H1 (cell line): ENCODE measurements around the gene ASB8. TPM values are rescaled to one million over a fixed set of nuclear protein-coding genes. Genes with fewer than 3 reads are reported as not detected.

ENCODE experiments used
- ASH2L ChIP-seq: fragments of 200-600, 300-600 bp; sonication (generic); IDR thresholded peaks from one replicate; pipeline ENCODE4 v1.7.1; 2017; ENCODE audit warnings: low read length
- EGR1 ChIP-seq: IDR thresholded peaks from 2 replicates; pipeline ENCODE4 v1.6.1; 2011; ENCODE audit warnings: low read depth, low read length, borderline replicate concordance
- JUND ChIP-seq: IDR thresholded peaks from 2 replicates; pipeline ENCODE4 v1.6.1; 2011; ENCODE audit warnings: mild to moderate bottlenecking, improper control_type of control experiment, low read length
- KDM5A ChIP-seq: fragments of 200-600 bp; IDR thresholded peaks from 2 replicates; pipeline ENCODE4 v1.7.1; 2012; ENCODE audit warnings: mild to moderate bottlenecking, low read length, inconsistent platforms, mixed read lengths
- SAP30 ChIP-seq: fragments of 300-600 bp; sonication (generic); IDR thresholded peaks from 2 replicates; pipeline ENCODE4 v1.7.1; 2012; ENCODE audit warnings: low read length, moderate library complexity, mild to moderate bottlenecking, inconsistent platforms; ENCODE audit not compliant: insufficient read depth, insufficient replicate concordance
- SP2 ChIP-seq: IDR thresholded peaks from 2 replicates; pipeline ENCODE4 v1.6.1; 2012; ENCODE audit warnings: mild to moderate bottlenecking, low read length, inconsistent platforms
- SUZ12 ChIP-seq: fragments of 200-600 bp; sonication (generic); IDR thresholded peaks from 2 replicates; pipeline ENCODE4 v1.6.1; 2012; ENCODE audit warnings: mild to moderate bottlenecking, inconsistent platforms, low read length, moderate library complexity, mixed read lengths
- TAF7 ChIP-seq: optimal IDR thresholded peaks from 2 replicates; pipeline ENCODE3; 2011; ENCODE audit warnings: low read depth, mild to moderate bottlenecking, inconsistent platforms, low read length, moderate library complexity, borderline replicate concordance
- TEAD4 ChIP-seq: IDR thresholded peaks from 2 replicates; pipeline ENCODE4 v1.6.1; 2012; ENCODE audit warnings: low read depth, low read length, inconsistent platforms, mixed read lengths
- polyA plus RNA-seq, 7 experiments: library from polyadenylated mRNA; depleted of rRNA in 3 of 7; stranded (reverse) in 5 of 7; unstranded in 2 of 7; fragments of >200 nt in 5 of 7; fragments of 200-250 nt in 2 of 7; gene quantifications; 1 replicate in 5 of 7; 2 replicates in 1 of 7; 4 replicates in 1 of 7; pipeline versions ENCODE4 v1.2.1 to v1.2.3, GENCODE V29; 2011 to 2013; ENCODE audit warnings: missing spikeins in 2 of 7, mixed read lengths in 2 of 7
- total RNA-seq: library from RNA; stranded (reverse); fragmentation: NEBNext Ultra II Directional; extraction: Animal tissue kit (Norgen Biotek cat#: 25700); gene quantifications from 2 replicates; pipeline ENCODE4 v1.2.1, GENCODE V29; 2021
- TF ChIP-seq, protein P1 (sequence below): fragments of 300-600 bp; sonication (generic); IDR thresholded peaks from 2 replicates; pipeline ENCODE4 v1.7.1; 2012; ENCODE audit warnings: low read length, moderate library complexity, mild to moderate bottlenecking, inconsistent platforms; ENCODE audit not compliant: insufficient replicate concordance

ASB8 gene
- total and polyA plus RNA-seq, 2 of the 8 experiments (the other 6 are each of a cell fraction or from before 2014, with no cell fraction given): 3.8 to 8.3 TPM

DNA sequence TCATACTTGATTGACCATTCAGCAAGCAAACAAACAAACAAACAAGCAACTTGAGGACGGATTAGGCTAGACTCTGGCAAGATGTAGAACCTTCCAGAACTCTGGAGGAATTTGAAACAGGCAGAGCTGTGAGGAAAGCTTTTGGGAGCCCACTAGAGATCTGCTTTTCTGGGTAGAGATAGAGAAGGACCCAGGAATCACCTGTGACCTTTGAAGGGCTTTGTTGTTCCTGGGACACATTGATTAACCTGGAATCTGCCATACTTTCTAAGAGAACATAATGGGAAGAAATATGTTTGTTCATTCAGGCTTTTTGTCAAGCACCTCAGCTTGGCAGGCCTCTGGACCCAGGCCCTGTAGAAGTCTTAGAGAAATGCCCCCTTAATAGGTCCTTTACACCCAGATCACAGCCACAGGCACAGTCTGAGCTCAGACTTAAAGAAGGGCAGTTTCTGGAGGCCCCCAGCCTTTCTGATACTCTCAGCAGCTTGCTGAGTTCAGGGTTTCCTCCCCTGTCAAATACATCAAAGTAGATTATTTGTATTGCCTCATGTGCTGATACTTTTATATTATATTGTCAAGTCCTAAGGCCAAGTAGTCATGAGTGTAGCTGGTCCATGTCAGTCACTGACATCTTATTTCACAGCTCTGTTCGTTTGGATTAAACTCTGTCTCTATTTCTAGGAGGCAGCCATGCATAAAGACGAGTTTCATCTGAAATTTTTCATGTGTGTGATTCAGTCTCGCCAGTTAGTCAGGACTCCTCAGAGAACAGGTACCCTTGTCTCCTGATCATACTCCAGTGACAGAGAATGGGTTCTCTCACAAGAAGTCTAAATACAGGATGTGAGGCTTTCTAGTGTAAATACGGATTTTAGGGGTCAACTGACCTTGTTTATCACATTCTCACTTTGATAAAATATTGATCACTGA lies 50.4 kb downstream of the ASB8 start (continued):
- TF ChIP-seq, protein P1, sequence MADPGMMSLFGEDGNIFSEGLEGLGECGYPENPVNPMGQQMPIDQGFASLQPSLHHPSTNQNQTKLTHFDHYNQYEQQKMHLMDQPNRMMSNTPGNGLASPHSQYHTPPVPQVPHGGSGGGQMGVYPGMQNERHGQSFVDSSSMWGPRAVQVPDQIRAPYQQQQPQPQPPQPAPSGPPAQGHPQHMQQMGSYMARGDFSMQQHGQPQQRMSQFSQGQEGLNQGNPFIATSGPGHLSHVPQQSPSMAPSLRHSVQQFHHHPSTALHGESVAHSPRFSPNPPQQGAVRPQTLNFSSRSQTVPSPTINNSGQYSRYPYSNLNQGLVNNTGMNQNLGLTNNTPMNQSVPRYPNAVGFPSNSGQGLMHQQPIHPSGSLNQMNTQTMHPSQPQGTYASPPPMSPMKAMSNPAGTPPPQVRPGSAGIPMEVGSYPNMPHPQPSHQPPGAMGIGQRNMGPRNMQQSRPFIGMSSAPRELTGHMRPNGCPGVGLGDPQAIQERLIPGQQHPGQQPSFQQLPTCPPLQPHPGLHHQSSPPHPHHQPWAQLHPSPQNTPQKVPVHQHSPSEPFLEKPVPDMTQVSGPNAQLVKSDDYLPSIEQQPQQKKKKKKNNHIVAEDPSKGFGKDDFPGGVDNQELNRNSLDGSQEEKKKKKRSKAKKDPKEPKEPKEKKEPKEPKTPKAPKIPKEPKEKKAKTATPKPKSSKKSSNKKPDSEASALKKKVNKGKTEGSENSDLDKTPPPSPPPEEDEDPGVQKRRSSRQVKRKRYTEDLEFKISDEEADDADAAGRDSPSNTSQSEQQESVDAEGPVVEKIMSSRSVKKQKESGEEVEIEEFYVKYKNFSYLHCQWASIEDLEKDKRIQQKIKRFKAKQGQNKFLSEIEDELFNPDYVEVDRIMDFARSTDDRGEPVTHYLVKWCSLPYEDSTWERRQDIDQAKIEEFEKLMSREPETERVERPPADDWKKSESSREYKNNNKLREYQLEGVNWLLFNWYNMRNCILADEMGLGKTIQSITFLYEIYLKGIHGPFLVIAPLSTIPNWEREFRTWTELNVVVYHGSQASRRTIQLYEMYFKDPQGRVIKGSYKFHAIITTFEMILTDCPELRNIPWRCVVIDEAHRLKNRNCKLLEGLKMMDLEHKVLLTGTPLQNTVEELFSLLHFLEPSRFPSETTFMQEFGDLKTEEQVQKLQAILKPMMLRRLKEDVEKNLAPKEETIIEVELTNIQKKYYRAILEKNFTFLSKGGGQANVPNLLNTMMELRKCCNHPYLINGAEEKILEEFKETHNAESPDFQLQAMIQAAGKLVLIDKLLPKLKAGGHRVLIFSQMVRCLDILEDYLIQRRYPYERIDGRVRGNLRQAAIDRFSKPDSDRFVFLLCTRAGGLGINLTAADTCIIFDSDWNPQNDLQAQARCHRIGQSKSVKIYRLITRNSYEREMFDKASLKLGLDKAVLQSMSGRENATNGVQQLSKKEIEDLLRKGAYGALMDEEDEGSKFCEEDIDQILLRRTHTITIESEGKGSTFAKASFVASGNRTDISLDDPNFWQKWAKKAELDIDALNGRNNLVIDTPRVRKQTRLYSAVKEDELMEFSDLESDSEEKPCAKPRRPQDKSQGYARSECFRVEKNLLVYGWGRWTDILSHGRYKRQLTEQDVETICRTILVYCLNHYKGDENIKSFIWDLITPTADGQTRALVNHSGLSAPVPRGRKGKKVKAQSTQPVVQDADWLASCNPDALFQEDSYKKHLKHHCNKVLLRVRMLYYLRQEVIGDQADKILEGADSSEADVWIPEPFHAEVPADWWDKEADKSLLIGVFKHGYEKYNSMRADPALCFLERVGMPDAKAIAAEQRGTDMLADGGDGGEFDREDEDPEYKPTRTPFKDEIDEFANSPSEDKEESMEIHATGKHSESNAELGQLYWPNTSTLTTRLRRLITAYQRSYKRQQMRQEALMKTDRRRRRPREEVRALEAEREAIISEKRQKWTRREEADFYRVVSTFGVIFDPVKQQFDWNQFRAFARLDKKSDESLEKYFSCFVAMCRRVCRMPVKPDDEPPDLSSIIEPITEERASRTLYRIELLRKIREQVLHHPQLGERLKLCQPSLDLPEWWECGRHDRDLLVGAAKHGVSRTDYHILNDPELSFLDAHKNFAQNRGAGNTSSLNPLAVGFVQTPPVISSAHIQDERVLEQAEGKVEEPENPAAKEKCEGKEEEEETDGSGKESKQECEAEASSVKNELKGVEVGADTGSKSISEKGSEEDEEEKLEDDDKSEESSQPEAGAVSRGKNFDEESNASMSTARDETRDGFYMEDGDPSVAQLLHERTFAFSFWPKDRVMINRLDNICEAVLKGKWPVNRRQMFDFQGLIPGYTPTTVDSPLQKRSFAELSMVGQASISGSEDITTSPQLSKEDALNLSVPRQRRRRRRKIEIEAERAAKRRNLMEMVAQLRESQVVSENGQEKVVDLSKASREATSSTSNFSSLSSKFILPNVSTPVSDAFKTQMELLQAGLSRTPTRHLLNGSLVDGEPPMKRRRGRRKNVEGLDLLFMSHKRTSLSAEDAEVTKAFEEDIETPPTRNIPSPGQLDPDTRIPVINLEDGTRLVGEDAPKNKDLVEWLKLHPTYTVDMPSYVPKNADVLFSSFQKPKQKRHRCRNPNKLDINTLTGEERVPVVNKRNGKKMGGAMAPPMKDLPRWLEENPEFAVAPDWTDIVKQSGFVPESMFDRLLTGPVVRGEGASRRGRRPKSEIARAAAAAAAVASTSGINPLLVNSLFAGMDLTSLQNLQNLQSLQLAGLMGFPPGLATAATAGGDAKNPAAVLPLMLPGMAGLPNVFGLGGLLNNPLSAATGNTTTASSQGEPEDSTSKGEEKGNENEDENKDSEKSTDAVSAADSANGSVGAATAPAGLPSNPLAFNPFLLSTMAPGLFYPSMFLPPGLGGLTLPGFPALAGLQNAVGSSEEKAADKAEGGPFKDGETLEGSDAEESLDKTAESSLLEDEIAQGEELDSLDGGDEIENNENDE: no peak
- TF ChIP-seq SUZ12 (no peak), TEAD4 (no peak), EGR1 (no peak), TAF7 (no peak), ASH2L (no peak), JUND (no peak), SAP30 (no peak), SP2 (no peak), KDM5A (no peak)
